Superior temporal gyrus (tissue), 1 donor: ENCODE data around the gene MECP2.
"Not testable (repeated sequence)": the region's sequence is repeated elsewhere in the genome, so short reads cannot be mapped to it uniquely, and the experiment has no call there.

Experiments used
- DNase-seq: peaks from one replicate; pipeline ENCODE4 v3.0.0-alpha.2; 2016; ENCODE audit errors: extremely low spot score

Gene MECP2

DNA sequence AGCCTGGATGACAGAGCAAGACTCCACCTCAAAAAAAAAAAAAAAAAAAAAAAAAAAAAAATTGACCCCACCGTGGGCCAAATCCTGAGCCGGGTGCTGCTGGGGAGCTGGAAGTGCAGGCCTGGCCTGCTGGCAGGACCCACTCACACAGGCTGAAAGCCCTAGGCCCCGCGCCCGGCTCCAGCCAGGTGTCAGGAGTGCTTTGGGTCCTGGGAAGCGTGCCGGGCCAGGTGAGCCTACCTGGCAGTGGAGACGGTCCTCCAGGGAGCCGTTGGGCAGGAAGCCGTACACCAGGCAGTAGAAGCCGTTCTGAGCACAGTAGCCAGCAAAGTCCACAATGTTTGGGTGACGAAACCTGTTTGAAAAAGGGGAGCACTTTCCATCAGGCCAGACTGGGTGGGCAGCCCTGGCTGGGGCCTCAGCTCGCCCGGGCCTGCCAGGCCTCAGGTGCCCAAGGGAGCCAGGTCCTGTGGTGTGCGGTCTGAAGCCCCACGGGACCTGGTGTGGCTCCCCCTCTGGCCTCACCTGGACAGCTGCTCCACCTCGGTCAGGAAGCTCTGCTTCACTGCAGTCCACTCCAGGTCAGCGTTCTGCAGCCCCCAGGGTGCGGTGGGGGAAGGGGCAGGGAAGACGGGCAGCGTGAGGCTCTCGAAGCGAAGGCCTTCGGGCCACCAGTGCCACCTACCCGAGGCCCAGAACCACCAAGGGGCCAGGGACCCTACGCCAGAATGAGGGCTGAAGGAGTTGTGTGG, 79.6 kb downstream of the MECP2 start:
- DNase-seq = no peak

GRCh38 chrX:154016366-154017076, 81.0 kb downstream of the MECP2 start:
- DNase-seq = no peak

- DNase-seq = no peak
Observed at GRCh38 chrX:154015581-154016264, 81.8 kb downstream of the MECP2 start.

DNA sequence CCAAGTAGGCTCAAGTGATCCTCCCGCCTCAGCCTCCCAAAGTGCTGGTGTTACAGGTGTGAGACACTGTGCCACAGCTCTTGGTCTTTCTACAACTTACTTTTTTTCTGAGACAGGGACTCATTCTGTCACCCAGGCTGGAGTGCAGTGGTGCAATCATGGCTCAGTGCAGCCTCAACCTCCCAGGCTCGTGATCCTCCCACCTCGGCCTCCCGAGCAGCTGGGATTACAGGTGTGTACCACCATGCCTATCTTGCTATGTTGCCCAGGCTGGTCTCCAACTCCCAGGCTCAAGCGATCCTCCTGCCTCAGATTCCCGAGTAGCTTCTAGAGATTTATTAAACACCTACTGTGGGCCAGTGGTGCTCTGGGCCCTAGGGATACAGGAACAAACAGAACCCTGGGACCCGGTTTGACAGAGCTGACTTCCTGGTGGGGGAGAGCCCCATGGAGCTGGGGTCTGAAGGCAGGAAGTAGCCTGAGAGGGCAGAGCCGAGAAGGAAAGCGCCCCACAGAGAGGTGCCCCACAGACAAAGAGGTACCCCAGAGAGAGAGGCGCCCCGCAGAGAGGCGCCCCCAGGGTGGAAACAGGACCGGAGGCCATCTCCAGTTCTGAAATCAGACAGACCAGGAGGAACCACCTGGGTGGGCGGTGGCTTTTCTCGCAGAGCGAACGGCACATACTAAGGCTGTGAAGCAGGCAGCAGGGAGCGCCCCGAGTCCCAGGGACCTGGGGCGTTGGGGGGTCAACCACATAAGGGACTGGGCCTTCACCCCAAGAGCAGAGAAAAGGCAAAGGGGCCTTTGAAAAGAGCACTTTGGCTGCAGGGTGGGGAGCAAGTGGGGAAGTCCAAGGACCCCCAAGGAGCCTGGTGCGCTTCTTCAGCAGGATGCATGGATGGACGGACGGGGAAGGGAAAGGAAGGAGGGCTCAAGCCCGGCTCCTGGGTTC, 82.8 kb downstream of the MECP2 start:
- DNase-seq = no peak

- DNase-seq = peak; percentile 59
Observed at GRCh38 chrX:154013614-154014360, 83.7 kb downstream of the MECP2 start.

DNA sequence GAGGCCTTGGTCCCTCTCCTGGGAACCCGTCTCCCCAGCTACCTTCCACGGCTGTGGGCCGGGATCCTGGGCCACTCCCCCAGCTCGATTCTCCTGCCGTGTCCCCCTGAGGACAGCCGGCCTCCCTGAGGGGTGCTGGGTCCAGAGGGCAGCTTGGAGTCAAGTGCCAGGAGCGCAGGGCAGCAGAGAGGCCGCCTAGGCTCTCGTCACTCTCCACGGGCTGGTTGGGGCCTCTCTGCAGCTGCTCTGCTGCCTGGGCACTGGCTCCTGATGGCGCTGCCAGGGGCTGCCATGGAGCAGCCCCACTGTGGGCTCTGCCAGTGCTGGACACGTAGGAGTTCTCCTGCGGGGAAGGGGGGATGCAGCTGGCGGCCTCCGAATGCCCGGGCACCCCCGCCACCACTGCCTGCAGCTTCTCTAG, 84.5 kb downstream of the MECP2 start:
- no peak for DNase-seq

GRCh38 chrX:154012336-154012991, 85.1 kb downstream of the MECP2 start:
- DNase-seq = no peak

- no peak for DNase-seq
Observed at GRCh38 chrX:154011376-154012335, 85.9 kb downstream of the MECP2 start.

- DNase-seq = no peak
Observed at GRCh38 chrX:154010330-154011087, 87.0 kb downstream of the MECP2 start.

GRCh38 chrX:154008521-154008920, 89.0 kb downstream of the MECP2 start:
- DNase-seq = no peak

DNA sequence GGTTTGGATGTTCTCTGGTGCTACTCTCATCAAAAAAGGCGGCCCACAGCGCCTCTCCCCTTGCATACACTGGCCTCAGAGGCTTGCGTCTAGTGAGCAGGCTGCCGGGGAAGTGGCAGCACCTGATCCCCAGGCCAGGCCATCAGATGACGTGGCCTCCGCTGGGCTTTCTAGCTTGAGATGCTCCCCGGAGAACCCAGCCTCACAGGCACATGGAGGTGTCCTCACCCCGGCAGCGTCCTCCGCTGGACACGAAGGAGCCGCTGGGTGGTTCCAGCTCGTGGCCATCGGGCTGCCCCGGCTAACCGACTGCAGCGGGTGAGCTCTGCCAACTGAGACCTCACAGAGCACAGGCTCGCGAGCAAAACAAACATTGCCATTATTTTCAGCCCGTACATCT, 90.6 kb downstream of the MECP2 start:
- DNase-seq = no peak

DNA sequence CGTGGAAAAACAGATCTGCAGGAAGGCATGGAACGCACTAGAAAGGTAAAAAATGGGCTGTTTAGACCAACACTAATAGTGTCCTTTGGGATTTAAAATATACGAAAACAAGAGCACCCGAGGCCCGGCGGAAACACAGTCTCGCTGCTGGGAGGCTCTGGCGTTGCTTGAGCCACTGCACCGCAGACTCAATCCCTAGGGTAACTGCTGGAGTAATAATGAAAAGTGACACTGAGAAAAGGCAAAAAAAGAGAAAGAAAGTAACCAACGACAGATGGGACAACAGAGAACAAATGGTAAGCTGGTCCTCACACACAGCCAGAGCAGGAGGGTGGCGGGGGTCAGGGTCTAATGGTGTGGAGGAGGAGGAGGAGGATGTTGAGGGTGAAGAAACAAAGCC, 93.2 kb downstream of the MECP2 start:
- no peak for DNase-seq

GRCh38 chrX:154002215-154002719, 95.2 kb downstream of the MECP2 start:
- peak; percentile 49 for DNase-seq

DNA sequence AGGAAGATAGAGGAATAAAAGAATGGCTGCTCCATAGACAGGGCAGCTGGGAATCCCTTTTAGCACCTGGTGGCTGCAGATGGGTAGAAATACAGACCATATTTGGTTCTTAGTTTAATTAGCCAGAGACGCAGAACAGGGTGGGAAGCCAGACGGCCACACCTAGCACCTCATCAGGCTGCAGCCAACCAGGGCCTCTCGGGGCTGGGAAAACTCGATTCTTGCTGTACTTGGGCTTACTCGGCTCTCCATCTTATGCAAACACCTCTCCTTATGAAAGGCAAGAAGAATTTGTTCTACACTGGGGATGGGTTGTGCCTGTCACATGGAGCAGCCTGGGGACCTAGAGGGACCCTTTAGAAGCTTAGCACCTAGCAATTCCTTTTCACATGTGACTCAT, 97.5 kb downstream of the MECP2 start:
- DNase-seq = no peak

GRCh38 chrX:153999359-154000037, 98.0 kb downstream of the MECP2 start:
- DNase-seq = no peak

DNA sequence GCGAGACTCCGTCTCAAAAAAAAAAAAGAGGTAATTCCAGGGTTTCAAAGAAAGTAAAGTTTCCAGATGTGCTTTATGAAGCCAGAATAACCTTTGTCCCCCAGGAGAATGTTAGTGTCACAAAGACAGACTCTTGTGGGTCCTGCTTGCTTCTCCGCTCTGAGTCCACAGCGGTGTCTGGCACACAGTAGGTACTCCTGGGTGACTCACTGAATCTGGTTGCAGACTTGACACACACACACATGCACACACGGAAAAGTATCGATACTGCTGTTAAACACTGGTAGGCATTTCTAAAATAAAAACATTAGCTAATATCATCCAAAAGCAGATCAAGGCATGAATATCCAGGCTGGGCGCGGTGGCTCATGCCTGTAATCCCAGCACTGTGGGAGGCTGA, 102.0 kb downstream of the MECP2 start:
- DNase-seq = no peak

GRCh38 chrX:153994398-153994797, 103.1 kb downstream of the MECP2 start:
- DNase-seq = not testable (repeated sequence)

GRCh38 chrX:153993978-153994377, 103.5 kb downstream of the MECP2 start:
- no peak for DNase-seq
